ENCODE results near the gene ECHS1. TPM values are rescaled to one million over a fixed set of nuclear protein-coding genes. Genes with fewer than 3 reads are reported as not detected.
"Not testable (repeated sequence)": the region's sequence is repeated elsewhere in the genome, so short reads cannot be mapped to it uniquely, and the experiment has no call there.

Gene ECHS1
- polyA plus RNA-seq, 2 donors: 85.4 to 105 TPM

- Histone ChIP-seq H3K4me1 (ENCODE audit: control insufficient read depth in 2 of 2, insufficient read depth in 2 of 2, low read length in 1 of 2) (peaks cover 0 to 17% of the 10 kb centered on the region in 2 donors), H3K27me3 (ENCODE audit: control insufficient read depth in 1 of 2, insufficient read depth in 2 of 2, low read length in 2 of 2) (no peaks in the 10 kb centered on the region), H3K27ac (ENCODE audit: low read depth in 2 of 2, low read length in 1 of 2) (peak overlapping the region; percentile 91 to 96), H3K36me3 (ENCODE audit: control insufficient read depth in 2 of 2, insufficient read depth in 2 of 2, low read length in 1 of 2) (peaks cover 0 to 14% of the 10 kb centered on the region in 2 donors), H3K9me3 (ENCODE audit: control insufficient read depth in 2 of 2, insufficient read depth in 1 of 2, low read depth in 1 of 2, low read length in 1 of 2) (no peaks in the 10 kb centered on the region), H3K4me3 (ENCODE audit: low read depth in 1 of 2, low read length in 2 of 2) (peak overlapping the region; percentile 56 to 71)
- WGBS, 2 donors: 89 to 90% methylated on average over 36 of the region's 36 CpGs
Measured at GRCh38 chr10:133379801-133380666, 6.9 kb upstream of the ECHS1 start.

- WGBS, 2 donors: 2 to 5% methylated on average over 40 to 68 of the region's 78 CpGs
- Histone ChIP-seq H3K9me3 (ENCODE audit: control insufficient read depth in 2 of 2, insufficient read depth in 1 of 2, low read depth in 1 of 2, low read length in 1 of 2) (no peaks in the 10 kb centered on the region), H3K4me1 (ENCODE audit: control insufficient read depth in 2 of 2, insufficient read depth in 2 of 2, low read length in 1 of 2) (peaks cover 0 to 17% of the 10 kb centered on the region in 2 donors), H3K27ac (ENCODE audit: low read depth in 2 of 2, low read length in 1 of 2) (peak within 1 kb of the TSS; percentile 91 to 96), H3K36me3 (ENCODE audit: control insufficient read depth in 2 of 2, insufficient read depth in 2 of 2, low read length in 1 of 2) (peaks cover 0 to 13% of the 10 kb centered on the region in 2 donors), H3K27me3 (ENCODE audit: control insufficient read depth in 1 of 2, insufficient read depth in 2 of 2, low read length in 2 of 2) (no peaks in the 10 kb centered on the region), H3K4me3 (ENCODE audit: low read depth in 1 of 2, low read length in 2 of 2) (peak within 1 kb of the TSS; percentile 56 to 71)
Measured at GRCh38 chr10:133379152-133379800, 6.1 kb upstream of the ECHS1 start, which contains the start of gene PAOX. TSS of gene PAOX (plus strand) at chr10:133379262. CDS start at chr10:133379317, 55 bp downstream.

GRCh38 chr10:133378251-133379096, 5.3 kb upstream of the ECHS1 start:
- peaks cover 0 to 17% of the 10 kb centered on the region in 2 donors for H3K4me1 ChIP-seq (ENCODE audit: control insufficient read depth in 2 of 2, insufficient read depth in 2 of 2, low read length in 1 of 2)
- H3K9me3 ChIP-seq (ENCODE audit: control insufficient read depth in 2 of 2, insufficient read depth in 1 of 2, low read depth in 1 of 2, low read length in 1 of 2): no peaks in the 10 kb centered on the region
- H3K27me3 ChIP-seq (ENCODE audit: control insufficient read depth in 1 of 2, insufficient read depth in 2 of 2, low read length in 2 of 2): no peaks in the 10 kb centered on the region
- peak overlapping the region; percentile 43 to 71 for H3K4me3 ChIP-seq (ENCODE audit: low read depth in 1 of 2, low read length in 2 of 2)
- H3K36me3 ChIP-seq (ENCODE audit: control insufficient read depth in 2 of 2, insufficient read depth in 2 of 2, low read length in 1 of 2): peaks cover 0 to 9% of the 10 kb centered on the region in 2 donors
- whole genome bisulfite sequencing, 2 donors: 0 to 1% methylated on average over 78 to 84 of the region's 90 CpGs
- peak overlapping the region; percentile 89 to 96 for H3K27ac ChIP-seq (ENCODE audit: low read depth in 2 of 2, low read length in 1 of 2)

- H3K27me3 ChIP-seq (ENCODE audit: control insufficient read depth in 1 of 2, insufficient read depth in 2 of 2, low read length in 2 of 2): no peaks in the 10 kb centered on the region
- H3K9me3 ChIP-seq (ENCODE audit: control insufficient read depth in 2 of 2, insufficient read depth in 1 of 2, low read depth in 1 of 2, low read length in 1 of 2): no peaks in the 10 kb centered on the region
- WGBS, 2 donors: 23 to 24% methylated on average over 20 of the region's 20 CpGs
- H3K36me3 ChIP-seq (ENCODE audit: control insufficient read depth in 2 of 2, insufficient read depth in 2 of 2, low read length in 1 of 2): peaks cover 0 to 9% of the 10 kb centered on the region in 2 donors
- peaks cover 0 to 17% of the 10 kb centered on the region in 2 donors for H3K4me1 ChIP-seq (ENCODE audit: control insufficient read depth in 2 of 2, insufficient read depth in 2 of 2, low read length in 1 of 2)
- H3K4me3 ChIP-seq (ENCODE audit: low read depth in 1 of 2, low read length in 2 of 2): peak overlapping the region; percentile 43 to 71
- H3K27ac ChIP-seq (ENCODE audit: low read depth in 2 of 2, low read length in 1 of 2): peak overlapping the region; percentile 89 to 96
Measured at GRCh38 chr10:133377818-133378250, 4.7 kb upstream of the ECHS1 start.

- H3K4me1 ChIP-seq (ENCODE audit: control insufficient read depth in 2 of 2, insufficient read depth in 2 of 2, low read length in 1 of 2): peaks cover 4 to 17% of the 10 kb centered on the region in 2 donors
- H3K27ac ChIP-seq (ENCODE audit: low read depth in 2 of 2, low read length in 1 of 2): no peak overlapping the region
- peaks cover 0 to 9% of the 10 kb centered on the region in 2 donors for H3K36me3 ChIP-seq (ENCODE audit: control insufficient read depth in 2 of 2, insufficient read depth in 2 of 2, low read length in 1 of 2)
- no peak overlapping the region for H3K4me3 ChIP-seq (ENCODE audit: low read depth in 1 of 2, low read length in 2 of 2)
- no peaks in the 10 kb centered on the region for H3K27me3 ChIP-seq (ENCODE audit: control insufficient read depth in 1 of 2, insufficient read depth in 2 of 2, low read length in 2 of 2)
- 88 to 93% methylated on average over 29 to 30 of the region's 30 CpGs for WGBS, 2 donors
- H3K9me3 ChIP-seq (ENCODE audit: control insufficient read depth in 2 of 2, insufficient read depth in 1 of 2, low read depth in 1 of 2, low read length in 1 of 2): no peaks in the 10 kb centered on the region
Measured at GRCh38 chr10:133377025-133377817, 4.1 kb upstream of the ECHS1 start.

- H3K27me3 ChIP-seq (ENCODE audit: control insufficient read depth in 1 of 2, insufficient read depth in 2 of 2, low read length in 2 of 2); H3K27ac ChIP-seq (ENCODE audit: low read depth in 2 of 2, low read length in 1 of 2); H3K9me3 ChIP-seq (ENCODE audit: control insufficient read depth in 2 of 2, insufficient read depth in 1 of 2, low read depth in 1 of 2, low read length in 1 of 2); H3K4me3 ChIP-seq (ENCODE audit: low read depth in 1 of 2, low read length in 2 of 2); H3K36me3 ChIP-seq (ENCODE audit: control insufficient read depth in 2 of 2, insufficient read depth in 2 of 2, low read length in 1 of 2): not testable (repeated sequence)
- H3K4me1 ChIP-seq (ENCODE audit: control insufficient read depth in 2 of 2, insufficient read depth in 2 of 2, low read length in 1 of 2): peaks cover 7 to 16% of the 10 kb centered on the region in 2 donors
- 90 to 96% methylated on average over 5 of the region's 5 CpGs for WGBS, 2 donors
Measured at GRCh38 chr10:133376183-133376582, 3.0 kb upstream of the ECHS1 start.

- Histone ChIP-seq H3K27ac (ENCODE audit: low read depth in 2 of 2, low read length in 1 of 2) (no peak overlapping the region), H3K4me1 (ENCODE audit: control insufficient read depth in 2 of 2, insufficient read depth in 2 of 2, low read length in 1 of 2) (peaks cover 7 to 15% of the 10 kb centered on the region in 2 donors), H3K9me3 (ENCODE audit: control insufficient read depth in 2 of 2, insufficient read depth in 1 of 2, low read depth in 1 of 2, low read length in 1 of 2) (no peaks in the 10 kb centered on the region), H3K27me3 (ENCODE audit: control insufficient read depth in 1 of 2, insufficient read depth in 2 of 2, low read length in 2 of 2) (no peaks in the 10 kb centered on the region), H3K36me3 (ENCODE audit: control insufficient read depth in 2 of 2, insufficient read depth in 2 of 2, low read length in 1 of 2) (peaks cover 0 to 4% of the 10 kb centered on the region in 2 donors), H3K4me3 (ENCODE audit: low read depth in 1 of 2, low read length in 2 of 2) (no peak overlapping the region)
- 86 to 87% methylated on average over 12 of the region's 12 CpGs for WGBS, 2 donors
Measured at GRCh38 chr10:133375357-133376115, 2.4 kb upstream of the ECHS1 start.

GRCh38 chr10:133372507-133372906, 647 bp downstream of the ECHS1 start:
- WGBS, 2 donors: 27 to 34% methylated on average over 20 of the region's 20 CpGs
- no peaks in the 10 kb centered on the region for H3K27me3 ChIP-seq (ENCODE audit: control insufficient read depth in 1 of 2, insufficient read depth in 2 of 2, low read length in 2 of 2)
- H3K27ac ChIP-seq (ENCODE audit: low read depth in 2 of 2, low read length in 1 of 2): no peak overlapping the region
- H3K36me3 ChIP-seq (ENCODE audit: control insufficient read depth in 2 of 2, insufficient read depth in 2 of 2, low read length in 1 of 2): peaks cover 4 to 25% of the 10 kb centered on the region in 2 donors
- H3K4me3 ChIP-seq (ENCODE audit: low read depth in 1 of 2, low read length in 2 of 2): peak overlapping the region; percentile 39 to 75
- H3K4me1 ChIP-seq (ENCODE audit: control insufficient read depth in 2 of 2, insufficient read depth in 2 of 2, low read length in 1 of 2): peaks cover 2 to 10% of the 10 kb centered on the region in 2 donors
- H3K9me3 ChIP-seq (ENCODE audit: control insufficient read depth in 2 of 2, insufficient read depth in 1 of 2, low read depth in 1 of 2, low read length in 1 of 2): no peaks in the 10 kb centered on the region
